GM04504 (cell line): Measurements from ENCODE around the gene YEATS4.
A peak's percentile ranks its signal among the peaks of the same experiment; 100 is the strongest.

Experiments used
- DNase-seq: peaks from one replicate; pipeline ENCODE4 v3.0.0-alpha.2; 2012; ENCODE audit warnings: low read depth

The YEATS4 gene

GRCh38 chr12:69342421-69342820 is 17.1 kb upstream of the YEATS4 start:
- DNase-seq = no peak

- DNase-seq = no peak
Measured at GRCh38 chr12:69343357-69343756, 16.2 kb upstream of the YEATS4 start.

DNA sequence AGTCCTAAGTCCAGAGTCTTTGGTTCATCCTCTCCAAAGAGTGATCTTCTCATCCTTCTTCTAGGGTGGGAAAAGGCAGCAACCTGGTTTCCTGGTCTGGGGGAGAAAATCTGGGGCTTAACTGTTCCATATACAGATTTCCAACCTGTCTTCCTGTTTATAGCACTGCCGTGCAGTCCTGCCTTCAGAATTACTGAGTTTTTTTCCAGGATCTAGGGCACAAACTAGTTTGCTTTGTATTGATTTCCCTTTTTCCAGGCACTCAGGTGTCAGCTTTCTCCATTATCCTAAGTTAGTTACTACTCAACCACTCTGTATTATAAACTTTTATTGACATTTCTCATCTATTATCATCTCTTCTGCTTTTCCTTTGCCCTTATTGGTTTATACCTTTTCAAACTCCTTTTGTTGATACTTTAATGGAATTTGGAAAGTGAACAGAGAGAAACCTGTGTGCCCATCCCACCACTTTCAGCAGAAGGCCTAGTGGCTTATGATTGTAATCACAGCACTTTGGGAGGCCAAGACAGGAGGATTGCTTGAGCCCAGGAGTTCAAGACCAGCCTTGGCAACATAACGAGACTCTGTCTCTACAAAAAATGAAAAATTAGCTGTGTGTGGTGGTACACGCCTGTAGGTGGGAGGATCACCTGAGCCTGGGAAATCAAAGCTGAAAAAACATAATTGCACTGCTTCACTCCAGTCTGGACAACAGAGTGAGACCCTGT is 15.5 kb upstream of the YEATS4 start:
- DNase-seq = no peak

- DNase-seq = no peak
Measured at GRCh38 chr12:69345077-69345476, 14.5 kb upstream of the YEATS4 start.

- DNase-seq = no peak
Measured at GRCh38 chr12:69345742-69346141, 13.8 kb upstream of the YEATS4 start.

GRCh38 chr12:69348162-69348938 is 11.2 kb upstream of the YEATS4 start, which contains the start of gene LYZ:
Gene LYZ (plus strand): TSS chr12:69348381. CDS start chr12:69348409, 28 bp downstream.
- no peak for DNase-seq

DNA sequence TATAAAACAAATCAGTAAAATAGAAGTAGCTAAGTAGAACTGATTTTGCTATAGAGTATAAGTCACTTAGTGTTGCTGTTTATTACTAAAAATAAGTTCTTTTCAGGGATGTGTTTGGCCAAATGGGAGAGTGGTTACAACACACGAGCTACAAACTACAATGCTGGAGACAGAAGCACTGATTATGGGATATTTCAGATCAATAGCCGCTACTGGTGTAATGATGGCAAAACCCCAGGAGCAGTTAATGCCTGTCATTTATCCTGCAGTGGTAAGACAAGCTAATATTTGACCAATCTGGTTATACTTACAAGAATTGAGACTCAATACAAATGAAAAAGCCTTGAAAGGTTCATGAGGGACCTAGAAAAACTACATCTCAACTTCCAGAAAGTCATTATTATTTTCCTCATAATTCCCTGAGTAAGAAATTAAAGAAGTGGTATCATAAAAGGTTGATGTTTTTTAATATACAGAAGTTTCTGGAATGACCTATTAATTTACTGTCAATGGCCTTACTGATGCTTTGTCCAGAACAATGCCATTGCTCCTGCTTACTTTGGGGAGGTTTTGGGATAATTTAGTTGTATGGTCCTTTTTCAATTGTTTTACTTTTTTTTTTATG is 9.4 kb upstream of the YEATS4 start:
- DNase-seq = no peak

- DNase-seq = no peak
Measured at GRCh38 chr12:69350777-69351176, 8.8 kb upstream of the YEATS4 start.

GRCh38 chr12:69351462-69352236 is 7.9 kb upstream of the YEATS4 start:
- DNase-seq = no peak

DNA sequence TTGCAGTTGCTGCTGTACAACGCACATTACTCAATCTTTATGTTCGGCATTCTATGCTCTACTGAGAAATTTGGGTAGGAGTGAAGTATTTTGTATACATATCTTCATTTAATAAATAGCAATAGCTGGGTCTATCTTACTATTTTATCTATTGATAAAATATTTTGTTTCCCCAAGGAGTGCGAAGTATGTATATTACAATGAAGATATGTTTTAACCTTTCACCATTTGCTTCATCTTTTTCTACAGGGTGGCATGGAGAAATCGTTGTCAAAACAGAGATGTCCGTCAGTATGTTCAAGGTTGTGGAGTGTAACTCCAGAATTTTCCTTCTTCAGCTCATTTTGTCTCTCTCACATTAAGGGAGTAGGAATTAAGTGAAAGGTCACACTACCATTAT is 6.6 kb upstream of the YEATS4 start:
- DNase-seq = no peak

DNA sequence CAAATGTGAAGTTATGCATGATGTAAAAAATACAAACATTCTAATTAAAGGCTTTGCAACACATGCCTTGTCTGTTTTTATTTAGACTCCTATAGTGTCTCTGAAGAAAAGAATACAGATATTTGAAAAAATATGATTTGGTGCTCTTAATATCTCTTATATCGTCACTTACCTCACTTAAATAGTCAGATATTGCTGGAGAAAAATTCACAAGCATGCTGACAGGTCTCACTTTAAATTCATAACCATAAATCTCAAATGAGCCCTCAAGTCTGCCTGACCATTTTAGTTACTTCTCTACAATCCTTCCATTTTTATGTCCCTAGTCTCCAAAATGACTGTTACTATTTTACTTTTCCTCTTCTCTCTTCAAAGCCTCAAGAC is 5.4 kb upstream of the YEATS4 start:
- no peak for DNase-seq

DNA sequence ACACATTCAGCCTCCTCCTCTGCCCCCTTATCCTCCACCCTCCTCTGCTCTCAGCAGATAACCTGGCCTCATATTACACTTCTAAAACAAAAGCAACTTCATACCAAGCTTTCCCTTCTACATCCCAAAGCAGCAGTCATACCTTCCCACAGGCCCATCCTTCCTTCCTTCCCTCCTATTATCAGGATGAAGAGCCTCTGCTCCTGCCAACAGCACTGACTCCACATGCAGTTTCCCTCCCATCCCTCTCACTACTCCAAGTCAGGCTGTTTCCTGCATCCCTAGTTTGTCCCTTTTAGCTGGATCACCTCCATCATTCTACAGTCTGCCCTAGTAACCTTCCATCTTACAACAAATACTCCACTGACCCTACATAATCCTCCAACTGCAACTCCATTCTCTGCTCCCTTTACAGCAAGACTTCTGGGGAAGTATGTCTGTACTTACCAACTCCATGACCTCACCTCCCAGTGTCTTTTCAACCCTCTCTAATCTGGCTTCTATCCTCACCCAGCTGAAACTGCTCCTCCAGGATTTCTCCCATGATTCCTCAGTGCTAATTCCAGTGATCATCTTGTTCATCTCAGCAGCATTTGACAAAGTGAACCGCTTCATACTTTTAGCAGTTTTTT is 4.9 kb upstream of the YEATS4 start:
- no peak for DNase-seq

GRCh38 chr12:69355363-69356028 is 4.0 kb upstream of the YEATS4 start:
- DNase-seq = no peak

DNA sequence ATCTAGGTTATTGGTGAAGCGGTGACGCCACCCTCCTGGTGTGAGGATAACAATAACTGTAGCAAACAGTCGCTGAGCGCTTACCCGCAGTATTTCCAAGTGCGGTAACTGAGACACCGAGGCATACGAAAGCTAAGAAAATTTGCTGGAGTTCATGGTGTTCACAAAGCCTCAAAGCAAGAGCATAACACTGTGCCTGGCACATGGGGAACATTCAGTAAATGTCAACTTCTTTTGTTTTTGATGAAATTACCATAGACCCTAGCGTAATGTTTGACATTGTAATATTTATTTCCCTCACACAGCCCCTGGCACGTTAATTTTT is 767 bp downstream of the YEATS4 start:
- no peak for DNase-seq

GRCh38 chr12:69366796-69367195 is 7.3 kb downstream of the YEATS4 start:
- DNase-seq = no peak

DNA sequence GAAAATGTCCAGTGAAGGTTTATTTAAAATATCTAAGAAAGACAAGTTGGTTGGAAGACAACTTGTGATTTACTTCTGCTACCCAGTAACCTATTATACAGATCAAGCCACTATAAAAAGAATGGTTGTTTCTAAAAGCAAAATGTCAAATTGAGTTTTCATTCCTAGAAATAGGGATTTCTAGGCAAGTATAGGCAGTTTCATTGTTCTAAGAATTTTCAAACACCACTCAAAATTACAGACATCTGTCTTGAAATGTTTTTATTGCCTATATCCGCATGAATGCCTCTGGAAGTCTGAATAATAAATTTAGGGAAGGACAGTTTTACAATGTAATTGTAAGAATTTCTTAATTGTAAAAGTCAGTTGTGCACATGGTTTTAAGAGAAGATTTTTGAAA is 8.6 kb downstream of the YEATS4 start:
- no peak for DNase-seq

- no peak for DNase-seq
Measured at GRCh38 chr12:69383074-69383473, 23.5 kb downstream of the YEATS4 start.

DNA sequence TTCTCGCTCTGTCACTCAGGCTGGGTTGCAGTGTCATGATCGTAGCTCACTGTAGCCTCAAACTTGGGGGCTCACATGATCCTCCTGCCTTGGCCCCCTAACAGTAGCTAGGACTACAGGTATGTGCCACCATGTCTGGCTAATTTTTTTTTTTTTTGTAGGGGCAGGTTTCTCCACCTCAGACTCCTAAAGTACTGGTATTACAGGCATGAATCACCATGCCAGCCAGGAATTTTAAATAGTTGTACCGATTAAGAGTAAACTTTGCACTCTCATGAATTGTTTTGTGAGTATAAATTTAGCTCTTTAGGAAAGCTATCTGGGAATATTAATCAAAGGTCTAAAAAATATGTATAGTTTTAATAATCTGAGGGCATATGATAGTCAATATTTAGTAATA is 25.5 kb downstream of the YEATS4 start:
- no peak for DNase-seq

- DNase-seq = no peak
Measured at GRCh38 chr12:69386921-69387320, 27.4 kb downstream of the YEATS4 start.

DNA sequence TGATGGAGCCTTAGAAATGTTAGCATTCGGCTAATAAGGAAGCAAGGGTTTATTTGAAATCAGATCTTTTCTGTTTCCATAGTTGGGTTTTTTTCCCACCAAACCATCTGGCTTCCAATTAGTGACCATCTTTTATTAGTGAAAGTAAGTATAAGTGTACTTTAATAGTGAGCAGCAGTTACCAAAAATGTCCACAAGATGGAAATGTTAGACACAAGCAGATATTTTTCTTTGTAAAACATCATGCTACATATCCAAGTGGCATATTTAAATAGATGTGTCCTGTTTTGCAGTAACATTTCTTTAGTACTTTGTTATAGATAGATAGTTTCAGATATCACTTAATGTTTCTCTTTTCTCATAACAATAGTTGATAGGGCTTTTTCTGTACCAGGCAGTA is 28.8 kb downstream of the YEATS4 start:
- DNase-seq = peak; percentile 40

GRCh38 chr12:69389831-69390230 is 30.3 kb downstream of the YEATS4 start:
- DNase-seq = no peak
